ENCODE measurements around the gene TMEM129.

- TF ChIP-seq POLR2AphosphoS5 (IDR thresholded peaks at IDR 0.05; ENCODE audit: low read depth) = no peak
- no peak for TF ChIP-seq REST (IDR thresholded peaks at IDR 0.05; ENCODE audit: unreplicated experiment)
- TF ChIP-seq CTCF (conservative IDR thresholded peaks at IDR 0.05; ENCODE audit: low read depth in 2 of 2) = no peak
These were observed 1.5 kb upstream of the TMEM129 start for GRCh38 chr4:1722551-1723118.

Measured in GM23338 (cell line).